ENCODE measurements around the gene PHYKPL. TPM values are rescaled to one million over a fixed set of nuclear protein-coding genes. Genes with fewer than 3 reads are reported as not detected.

PHYKPL gene
- total RNA-seq, 1 donor: 31.5 TPM

GRCh38 chr5:178278358-178279023 is 45.9 kb upstream of the PHYKPL start:
- no peak overlapping the region for H3K4me3 ChIP-seq (ENCODE audit: low read depth, low read length)
- TF ChIP-seq CTCF (IDR thresholded peaks at IDR 0.05; ENCODE audit: insufficient read depth, low read depth, low read length): no peak
- no peak for DNase-seq (ENCODE audit: low read depth)

GRCh38 chr5:178277866-178278265 is 45.3 kb upstream of the PHYKPL start:
- no peak for DNase-seq (ENCODE audit: low read depth)
- TF ChIP-seq CTCF (IDR thresholded peaks at IDR 0.05; ENCODE audit: insufficient read depth, low read depth, low read length): no peak
- no peak overlapping the region for H3K4me3 ChIP-seq (ENCODE audit: low read depth, low read length)

DNA sequence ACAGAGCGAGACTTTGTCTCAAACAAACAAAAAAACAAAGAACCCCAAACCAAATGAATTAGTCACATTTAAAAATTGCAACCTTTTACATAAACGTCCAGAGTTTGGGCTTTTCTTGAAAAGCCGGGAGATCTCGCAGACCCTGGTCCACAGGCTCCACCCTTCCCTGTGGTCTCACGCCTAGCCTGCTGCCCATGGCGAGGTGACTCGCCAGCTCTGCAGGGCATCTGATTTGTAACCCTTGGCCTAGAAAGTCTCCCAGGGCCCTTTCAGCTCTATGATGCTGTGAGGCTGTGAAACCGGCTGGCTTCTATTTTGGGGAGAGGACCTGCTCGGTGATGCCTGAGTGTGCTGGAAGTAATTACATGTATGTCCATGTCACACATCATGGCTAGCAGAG is 44.7 kb upstream of the PHYKPL start:
- no peak for TF ChIP-seq CTCF (IDR thresholded peaks at IDR 0.05; ENCODE audit: insufficient read depth, low read depth, low read length)
- no peak for DNase-seq (ENCODE audit: low read depth)

GRCh38 chr5:178274781-178275537 is 42.4 kb upstream of the PHYKPL start:
- DNase-seq (ENCODE audit: low read depth): no peak
- TF ChIP-seq CTCF (IDR thresholded peaks at IDR 0.05; ENCODE audit: insufficient read depth, low read depth, low read length): no peak
- H3K4me3 ChIP-seq (ENCODE audit: low read depth, low read length): no peak overlapping the region

More for the DNA sequence above, 44.7 kb upstream of the PHYKPL start:
- no peak overlapping the region for H3K4me3 ChIP-seq (ENCODE audit: low read depth, low read length)

- no peak for DNase-seq (ENCODE audit: low read depth)
- no peak for TF ChIP-seq CTCF (IDR thresholded peaks at IDR 0.05; ENCODE audit: insufficient read depth, low read depth, low read length)
- no peak overlapping the region for H3K4me3 ChIP-seq (ENCODE audit: low read depth, low read length)
These were observed 41.3 kb upstream of the PHYKPL start for GRCh38 chr5:178273665-178274541.

DNA sequence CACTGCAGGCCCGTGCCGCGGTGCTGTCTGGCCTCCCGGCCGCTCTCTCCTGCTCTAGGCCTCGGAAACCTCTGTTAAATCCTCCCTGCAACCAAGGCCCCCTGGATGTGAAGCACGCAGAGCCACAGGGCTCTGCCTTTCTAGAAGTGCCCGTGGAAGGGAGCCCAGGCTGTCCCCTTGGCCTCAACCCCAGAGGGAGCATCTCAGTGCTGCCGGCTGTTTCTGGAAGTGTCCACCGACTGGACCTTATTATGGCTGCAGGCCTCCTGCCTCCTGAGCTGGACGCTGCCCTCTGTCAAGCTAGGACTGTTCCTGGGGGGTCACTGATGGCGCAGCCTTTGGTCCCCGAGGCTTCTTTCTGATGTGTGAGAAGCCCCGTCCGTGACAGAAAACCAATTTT is 40.4 kb upstream of the PHYKPL start:
- no peak overlapping the region for H3K4me3 ChIP-seq (ENCODE audit: low read depth, low read length)
- no peak for TF ChIP-seq CTCF (IDR thresholded peaks at IDR 0.05; ENCODE audit: insufficient read depth, low read depth, low read length)
- no peak for DNase-seq (ENCODE audit: low read depth)

Data from fibroblast of villous mesenchyme (primary cell).